Fibroblast of villous mesenchyme (primary cell): ENCODE data around the gene LARP1. TPM values are rescaled to one million over a fixed set of nuclear protein-coding genes. Genes with fewer than 3 reads are reported as not detected.

Experiments
- DNase-seq: peaks from one replicate; pipeline ENCODE4 v3.0.0-alpha.2; 2010; ENCODE audit warnings: low read depth
- H3K4me3 ChIP-seq: 2 replicates; pipeline ENCODE4 v1.5.1; 2011; ENCODE audit warnings: low read depth, mild to moderate bottlenecking, low read length
- CTCF ChIP-seq: IDR thresholded peaks from 2 replicates; pipeline ENCODE4 v1.5.1; 2012; ENCODE audit warnings: low read depth, mild to moderate bottlenecking, low read length; ENCODE audit not compliant: insufficient read depth
- total RNA-seq: library from RNA; depleted of rRNA; stranded (reverse); fragments of >200 nt; gene quantifications from 2 replicates; pipeline ENCODE4 v1.2.3, GENCODE V29; 2012

The LARP1 gene
- total RNA-seq, 1 donor: 111 TPM

DNA sequence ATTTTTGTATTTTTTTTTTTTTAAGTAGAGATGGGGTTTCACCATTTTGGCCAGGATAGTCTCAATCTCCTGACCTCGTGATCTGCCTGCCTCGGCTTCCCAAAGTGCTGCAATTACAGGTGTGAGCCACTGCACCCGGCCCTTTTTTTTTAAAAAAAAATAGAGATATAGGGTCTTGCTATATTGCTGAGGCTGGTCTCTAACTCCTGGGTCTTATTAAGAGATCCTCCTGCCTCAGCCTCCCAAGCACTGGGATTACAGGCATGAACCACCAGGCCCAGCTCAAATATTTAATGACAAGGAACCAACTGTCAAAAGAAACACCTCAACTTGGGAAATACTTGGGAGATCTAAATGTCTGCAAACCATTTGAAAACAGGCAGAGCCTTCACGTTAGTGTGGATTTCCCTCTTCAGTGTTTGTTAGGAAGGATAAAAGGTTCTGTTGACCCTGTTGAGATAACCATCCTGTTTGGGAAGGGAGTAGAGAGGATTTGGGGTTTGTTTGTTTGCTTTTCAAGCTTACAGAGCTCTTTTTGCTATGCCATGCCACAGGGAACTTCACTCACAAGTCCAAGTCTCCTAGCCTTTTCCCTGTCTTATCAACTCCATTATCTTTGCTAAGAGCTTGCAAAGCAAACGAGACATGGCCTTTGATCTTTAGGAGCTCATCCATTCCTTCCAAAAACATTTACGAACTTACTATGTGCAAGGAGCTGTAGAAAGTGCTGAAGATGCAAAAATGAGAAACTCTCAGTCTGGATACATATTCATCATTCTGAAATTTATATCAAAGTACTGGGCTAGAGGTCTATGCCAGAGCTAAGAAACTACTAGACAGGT, 87.7 kb downstream of the LARP1 start:
- DNase-seq: no peak
- no peak for TF ChIP-seq CTCF

GRCh38 chr5:154844809-154845208, 89.6 kb downstream of the LARP1 start:
- TF ChIP-seq CTCF: no peak
- DNase-seq: no peak

More for the DNA sequence above, 87.7 kb downstream of the LARP1 start:
- H3K4me3 ChIP-seq: no peak overlapping the region

DNA sequence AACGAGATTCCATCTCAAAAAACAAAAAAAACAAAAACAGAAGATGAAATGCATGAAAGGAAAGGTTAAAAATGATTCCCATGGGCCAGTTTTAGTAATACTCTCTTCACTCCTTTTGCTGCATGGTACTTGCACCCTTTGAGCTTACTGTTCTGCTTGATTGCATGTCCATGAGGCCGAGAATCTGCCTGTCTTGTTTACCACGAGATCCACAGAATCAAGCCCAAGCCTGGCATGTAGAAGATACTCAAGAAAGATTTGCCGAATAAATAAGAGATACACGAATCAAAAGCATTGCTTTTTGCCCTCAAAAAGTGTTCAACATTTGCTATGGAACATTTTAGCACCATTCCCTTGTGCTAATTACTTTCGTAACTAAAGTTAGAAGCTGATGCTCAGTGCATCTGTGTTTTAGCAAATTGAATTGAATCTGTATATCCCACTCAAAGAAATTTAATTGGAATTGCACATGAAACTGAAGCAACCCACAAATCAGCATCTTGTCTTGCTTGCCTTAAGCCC, 94.1 kb downstream of the LARP1 start:
- peak overlapping the region; percentile 73 for H3K4me3 ChIP-seq
- no peak for DNase-seq
- TF ChIP-seq CTCF: no peak

More at GRCh38 chr5:154844809-154845208, 89.6 kb downstream of the LARP1 start:
- no peak overlapping the region for H3K4me3 ChIP-seq

DNA sequence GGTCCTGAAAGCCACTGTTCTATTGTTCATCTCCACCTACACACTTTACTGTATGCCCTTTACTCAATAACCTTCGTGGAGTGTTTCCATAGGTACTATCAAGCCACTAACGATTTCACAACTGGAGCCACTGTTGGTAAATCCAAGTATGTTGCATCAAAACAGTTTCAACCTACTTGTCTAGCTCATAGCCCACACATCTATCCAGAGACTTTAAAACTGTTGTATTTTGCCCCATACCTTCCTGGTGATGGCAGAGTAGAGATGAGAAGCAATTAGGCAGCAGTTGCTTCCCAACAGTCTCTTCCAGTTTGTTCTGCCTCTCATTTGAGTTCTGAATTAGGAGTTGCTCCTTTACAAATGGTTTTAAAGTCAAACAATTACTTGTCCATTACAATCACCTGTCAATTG, 94.6 kb downstream of the LARP1 start:
- peak overlapping the region; percentile 73 for H3K4me3 ChIP-seq
- DNase-seq: peak; percentile 73
- TF ChIP-seq CTCF: peak; percentile 17

DNA sequence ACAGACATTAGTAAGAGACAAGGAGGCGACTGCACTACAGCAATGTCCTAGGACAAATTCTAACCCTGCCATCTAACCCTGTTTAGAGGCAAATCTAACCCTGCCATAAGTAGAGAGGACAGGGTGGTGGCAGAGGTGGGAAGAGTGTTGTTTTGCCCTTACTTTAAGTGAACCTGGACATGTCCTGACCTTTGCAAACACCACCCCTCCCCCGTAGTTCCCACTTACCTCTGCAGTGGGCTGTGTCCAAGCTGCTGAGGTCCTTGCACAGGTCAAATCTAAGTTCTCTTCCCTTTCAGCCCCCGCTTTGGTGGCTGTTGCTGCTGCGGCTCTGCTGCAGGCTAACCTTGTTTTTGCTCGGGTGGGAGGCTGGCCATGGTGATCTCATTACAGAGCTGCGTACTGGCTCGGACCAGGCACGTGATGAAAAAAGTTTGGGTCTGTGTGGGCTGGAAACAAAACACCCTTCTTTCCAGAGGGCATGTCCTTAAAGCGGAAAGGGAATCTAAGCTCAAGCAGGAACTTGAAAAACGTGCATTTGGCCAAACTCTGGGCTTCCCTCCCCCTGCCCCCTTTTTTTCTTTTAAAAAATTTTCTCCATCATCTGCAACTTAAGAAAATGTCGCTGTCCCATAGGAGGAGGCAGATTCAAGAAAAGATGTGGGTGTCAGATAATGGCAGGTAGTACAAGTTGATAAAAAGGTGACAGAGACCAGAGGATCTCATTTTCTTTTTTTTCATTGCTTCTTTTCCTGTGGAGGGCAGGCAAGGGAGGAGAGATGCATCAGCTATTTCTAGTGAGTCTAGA, 95.3 kb downstream of the LARP1 start, which contains the start of gene FAXDC2:
Gene FAXDC2 (minus strand): TSS at position 349 of the 808 bp plus-strand sequence. CDS start 12,425 bp downstream, outside the sequence.
- peak; percentile 89 for DNase-seq
- no peak for TF ChIP-seq CTCF
- peak within 1 kb of the TSS; percentile 73 for H3K4me3 ChIP-seq

- DNase-seq: no peak
- H3K4me3 ChIP-seq: no peak overlapping the region
- TF ChIP-seq CTCF: no peak
These were observed 96.2 kb downstream of the LARP1 start for GRCh38 chr5:154851351-154851750.
